ENCODE data around the gene DLG2.
"Not testable (repeated sequence)": the region's sequence is repeated elsewhere in the genome, so short reads cannot be mapped to it uniquely, and the experiment has no call there.

DLG2 gene

DNA sequence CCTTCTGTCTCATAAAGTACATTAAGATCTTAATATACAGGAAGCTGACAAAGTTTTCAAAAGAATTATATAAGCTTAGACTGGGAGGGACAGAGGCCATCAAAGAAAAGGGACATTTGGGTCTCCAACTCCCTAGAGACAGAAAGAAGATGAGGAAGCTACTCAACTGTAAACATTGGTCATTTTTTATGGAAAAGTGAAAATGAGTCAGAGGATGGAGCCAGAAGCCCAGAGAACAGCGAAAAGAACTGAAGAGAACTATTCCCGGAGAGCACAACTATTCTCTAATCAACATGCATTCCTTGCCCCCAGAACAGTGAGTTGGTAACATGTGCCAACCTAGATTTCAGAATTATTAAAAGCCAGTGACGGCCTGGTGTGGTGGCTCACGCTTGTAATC, 779.3 kb downstream of the DLG2 start:
- Histone ChIP-seq H3K4me1 (ENCODE audit: control insufficient read depth, insufficient read depth, low read length) (no peaks in the 10 kb centered on the region), H3K4me3 (ENCODE audit: low read depth, low read length) (no peak overlapping the region), H3K9me3 (ENCODE audit: control insufficient read depth, insufficient read depth, low read depth, low read length) (no peaks in the 10 kb centered on the region), H3K9ac (ENCODE audit: low read length) (no peak overlapping the region), H3K36me3 (ENCODE audit: control insufficient read depth, insufficient read depth, low read length) (no peaks in the 10 kb centered on the region), H3K27me3 (ENCODE audit: control insufficient read depth, insufficient read depth, low read length) (no peaks in the 10 kb centered on the region), H3K27ac (ENCODE audit: low read depth, low read length) (no peak overlapping the region)

DNA sequence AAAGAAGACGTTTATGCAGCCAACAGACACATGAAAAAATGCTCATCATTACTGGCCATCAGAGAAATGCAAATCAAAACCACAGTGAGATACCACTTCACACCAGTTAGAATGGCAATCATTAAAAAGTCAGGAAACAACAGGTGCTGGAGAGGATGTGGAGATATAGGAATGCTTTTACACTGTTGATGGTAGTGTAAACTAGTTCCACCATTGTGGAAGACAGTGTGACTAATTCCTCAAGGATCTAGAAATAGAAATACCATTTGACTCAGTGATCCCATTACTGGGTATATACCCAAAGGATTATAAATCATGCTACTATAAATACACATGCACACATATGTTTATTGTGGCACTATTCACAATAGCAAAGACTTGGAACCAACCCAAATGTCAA, 786.9 kb downstream of the DLG2 start:
- not testable (repeated sequence) for H3K36me3 ChIP-seq (ENCODE audit: control insufficient read depth, insufficient read depth, low read length); H3K27ac ChIP-seq (ENCODE audit: low read depth, low read length); H3K4me3 ChIP-seq (ENCODE audit: low read depth, low read length); H3K9me3 ChIP-seq (ENCODE audit: control insufficient read depth, insufficient read depth, low read depth, low read length); H3K4me1 ChIP-seq (ENCODE audit: control insufficient read depth, insufficient read depth, low read length); H3K27me3 ChIP-seq (ENCODE audit: control insufficient read depth, insufficient read depth, low read length); H3K9ac ChIP-seq (ENCODE audit: low read length)

DNA sequence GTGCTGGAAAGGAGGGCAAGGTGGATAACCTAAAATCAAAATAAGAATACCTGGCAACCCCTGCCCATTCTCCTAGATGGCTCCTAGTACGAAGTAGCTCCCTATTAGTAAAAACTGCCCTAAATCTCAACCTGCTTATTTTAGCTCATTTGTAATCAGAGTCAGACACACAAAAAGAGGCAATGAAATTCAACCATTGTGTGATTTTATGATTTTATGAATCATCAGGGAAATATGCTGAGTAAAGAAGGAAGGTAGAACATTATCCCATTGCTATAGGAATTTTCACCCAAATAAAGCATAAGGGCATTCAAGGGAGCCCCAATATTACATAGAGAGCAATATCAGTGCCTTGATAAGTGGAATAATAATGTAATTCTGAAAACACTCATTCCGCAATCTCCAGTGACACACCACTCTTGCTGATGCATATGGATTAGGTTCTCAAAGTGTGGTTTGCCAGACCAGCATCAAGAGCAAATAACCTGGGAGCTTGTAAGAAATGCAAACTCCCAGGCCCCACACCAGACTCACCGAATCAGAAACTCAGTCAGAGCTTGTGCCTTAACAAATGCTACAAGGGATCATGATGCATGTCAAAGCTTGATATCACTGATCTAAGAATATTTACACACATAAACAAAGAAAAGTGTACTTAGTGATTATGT, 789.6 kb downstream of the DLG2 start:
- H3K4me3 ChIP-seq (ENCODE audit: low read depth, low read length), result no peak overlapping the region
- H3K9ac ChIP-seq (ENCODE audit: low read length), result no peak overlapping the region
- no peaks in the 10 kb centered on the region for H3K9me3 ChIP-seq (ENCODE audit: control insufficient read depth, insufficient read depth, low read depth, low read length)
- H3K4me1 ChIP-seq (ENCODE audit: control insufficient read depth, insufficient read depth, low read length), result no peaks in the 10 kb centered on the region
- H3K27ac ChIP-seq (ENCODE audit: low read depth, low read length), result no peak overlapping the region
- no peaks in the 10 kb centered on the region for H3K27me3 ChIP-seq (ENCODE audit: control insufficient read depth, insufficient read depth, low read length)
- H3K36me3 ChIP-seq (ENCODE audit: control insufficient read depth, insufficient read depth, low read length), result no peaks in the 10 kb centered on the region

DNA sequence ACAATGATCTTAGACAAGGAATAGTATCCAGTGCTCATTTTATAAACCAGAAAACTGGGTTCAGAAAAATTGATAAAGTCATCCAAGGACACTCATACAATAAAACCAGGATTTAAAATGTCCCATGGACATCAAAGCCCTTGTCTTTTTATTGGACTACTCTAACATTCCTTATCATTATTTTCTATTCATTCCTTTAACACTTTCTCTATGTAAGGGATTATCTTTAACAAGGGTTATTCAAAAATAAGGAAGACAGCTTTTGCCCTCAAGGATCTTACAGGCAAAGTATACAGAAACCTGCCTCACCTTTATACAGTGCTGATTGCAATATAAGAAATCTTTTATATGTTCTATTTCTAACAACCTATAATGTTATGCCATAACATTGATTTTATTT, 790.8 kb downstream of the DLG2 start:
- Histone ChIP-seq H3K9ac (ENCODE audit: low read length) (no peak overlapping the region), H3K27me3 (ENCODE audit: control insufficient read depth, insufficient read depth, low read length) (no peaks in the 10 kb centered on the region), H3K27ac (ENCODE audit: low read depth, low read length) (no peak overlapping the region), H3K4me3 (ENCODE audit: low read depth, low read length) (no peak overlapping the region), H3K9me3 (ENCODE audit: control insufficient read depth, insufficient read depth, low read depth, low read length) (no peaks in the 10 kb centered on the region), H3K4me1 (ENCODE audit: control insufficient read depth, insufficient read depth, low read length) (peaks cover 3% of the 10 kb centered on the region; the same call in 1 of the 2 replicates), H3K36me3 (ENCODE audit: control insufficient read depth, insufficient read depth, low read length) (no peaks in the 10 kb centered on the region)

DNA sequence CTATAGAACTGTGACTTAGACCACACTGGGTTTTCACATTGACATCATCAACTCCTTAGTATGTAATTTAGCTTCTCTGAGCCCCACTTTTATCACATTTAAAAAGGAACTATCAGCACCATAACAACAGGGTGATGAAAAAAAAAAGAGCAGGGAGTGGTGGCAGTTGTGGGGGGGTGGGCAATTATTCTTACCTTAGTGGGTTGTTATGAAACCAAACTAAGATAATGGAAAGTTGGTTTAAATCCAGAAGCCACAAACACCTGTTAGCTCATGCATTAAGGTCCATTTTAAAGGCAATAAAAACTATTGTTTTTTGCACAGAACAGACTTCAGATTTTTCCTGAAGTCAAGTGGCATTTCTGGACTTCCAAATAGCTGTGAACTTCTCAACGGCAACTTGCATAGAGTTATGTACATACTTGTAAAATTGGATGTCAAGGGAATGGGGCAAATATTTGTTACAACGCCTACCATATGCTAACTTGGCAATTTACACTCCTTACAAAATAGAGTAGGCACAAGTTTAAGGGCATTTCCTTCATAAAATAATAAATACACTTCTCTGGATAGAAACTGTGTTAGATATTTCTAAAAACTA, 793.6 kb downstream of the DLG2 start:
- no peak overlapping the region for H3K27ac ChIP-seq (ENCODE audit: low read depth, low read length)

DNA sequence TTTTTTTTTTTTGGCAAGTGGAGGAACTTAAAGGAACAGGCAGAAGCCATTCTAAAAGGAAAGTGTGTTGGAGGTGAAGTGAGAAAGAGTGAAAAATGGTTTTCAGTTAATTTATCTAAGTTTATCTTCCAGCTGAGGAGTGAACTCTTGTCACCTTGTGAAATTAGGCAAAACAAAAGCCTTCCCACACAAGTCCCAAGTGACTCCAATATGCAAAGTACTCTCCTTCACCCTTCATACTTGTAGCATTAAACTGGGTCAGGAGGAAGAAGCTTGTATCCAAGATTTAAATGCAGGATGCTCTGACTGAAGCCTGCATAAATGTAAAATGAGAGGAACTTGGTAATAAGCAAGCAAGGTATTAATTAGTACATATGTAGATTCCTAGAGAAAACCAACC, 796.8 kb downstream of the DLG2 start:
- H3K4me1 ChIP-seq (ENCODE audit: control insufficient read depth, insufficient read depth, low read length), result peaks cover 3% of the 10 kb centered on the region; the same call in 1 of the 2 replicates
- no peak overlapping the region for H3K4me3 ChIP-seq (ENCODE audit: low read depth, low read length)
- H3K27me3 ChIP-seq (ENCODE audit: control insufficient read depth, insufficient read depth, low read length), result no peaks in the 10 kb centered on the region
- no peaks in the 10 kb centered on the region for H3K9me3 ChIP-seq (ENCODE audit: control insufficient read depth, insufficient read depth, low read depth, low read length)
- no peak overlapping the region for H3K9ac ChIP-seq (ENCODE audit: low read length)
- H3K27ac ChIP-seq (ENCODE audit: low read depth, low read length), result no peak overlapping the region
- no peaks in the 10 kb centered on the region for H3K36me3 ChIP-seq (ENCODE audit: control insufficient read depth, insufficient read depth, low read length)

More for the DNA sequence above, 793.6 kb downstream of the DLG2 start:
- Histone ChIP-seq H3K36me3 (ENCODE audit: control insufficient read depth, insufficient read depth, low read length) (no peaks in the 10 kb centered on the region), H3K4me1 (ENCODE audit: control insufficient read depth, insufficient read depth, low read length) (peaks cover 3% of the 10 kb centered on the region; the same call in 1 of the 2 replicates), H3K9me3 (ENCODE audit: control insufficient read depth, insufficient read depth, low read depth, low read length) (no peaks in the 10 kb centered on the region), H3K27me3 (ENCODE audit: control insufficient read depth, insufficient read depth, low read length) (no peaks in the 10 kb centered on the region), H3K4me3 (ENCODE audit: low read depth, low read length) (no peak overlapping the region), H3K9ac (ENCODE audit: low read length) (no peak overlapping the region)

DNA sequence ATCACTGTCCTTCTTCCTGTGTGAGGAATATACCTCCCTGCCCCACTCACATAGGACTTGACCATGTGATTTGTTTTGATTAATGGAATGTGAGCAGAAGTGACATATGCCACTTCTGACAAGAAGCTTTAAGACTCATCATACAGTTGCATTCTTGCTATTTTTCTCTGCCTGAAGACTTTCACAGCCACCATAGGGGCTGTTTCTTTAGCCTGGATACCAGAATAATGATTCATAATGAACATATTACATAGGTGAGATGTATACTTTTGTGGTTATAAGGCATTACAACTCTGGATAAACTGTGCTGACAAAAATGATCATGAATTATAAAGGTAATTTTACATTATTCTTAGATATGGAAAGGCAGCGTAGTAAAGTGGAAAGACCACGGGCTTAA, 798.0 kb downstream of the DLG2 start:
- Histone ChIP-seq H3K4me1 (ENCODE audit: control insufficient read depth, insufficient read depth, low read length) (peaks cover 3% of the 10 kb centered on the region; the same call in 1 of the 2 replicates), H3K9me3 (ENCODE audit: control insufficient read depth, insufficient read depth, low read depth, low read length) (no peaks in the 10 kb centered on the region), H3K27me3 (ENCODE audit: control insufficient read depth, insufficient read depth, low read length) (no peaks in the 10 kb centered on the region), H3K4me3 (ENCODE audit: low read depth, low read length) (no peak overlapping the region), H3K9ac (ENCODE audit: low read length) (no peak overlapping the region), H3K27ac (ENCODE audit: low read depth, low read length) (no peak overlapping the region), H3K36me3 (ENCODE audit: control insufficient read depth, insufficient read depth, low read length) (no peaks in the 10 kb centered on the region)

DNA sequence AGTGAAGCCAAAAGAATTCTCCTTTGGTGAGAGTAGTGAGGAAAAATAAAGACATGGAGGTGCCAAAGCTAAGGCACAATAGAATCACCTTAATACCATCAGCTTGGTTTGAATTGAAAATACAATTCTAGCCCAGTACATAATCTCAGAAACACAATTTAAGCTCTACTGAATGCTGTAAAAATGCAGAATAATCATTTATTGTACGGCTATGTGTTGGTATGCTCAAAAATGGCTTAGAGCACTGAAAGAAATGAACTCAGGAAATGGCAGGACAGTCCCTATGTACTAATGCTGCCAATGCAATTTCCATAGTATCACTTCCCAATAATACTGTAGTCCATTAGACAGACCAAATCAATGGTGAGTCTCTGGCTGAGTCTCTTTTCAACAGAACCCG, 798.5 kb downstream of the DLG2 start:
- Histone ChIP-seq H3K4me1 (ENCODE audit: control insufficient read depth, insufficient read depth, low read length) (peaks cover 3% of the 10 kb centered on the region; the same call in 1 of the 2 replicates), H3K27ac (ENCODE audit: low read depth, low read length) (no peak overlapping the region), H3K27me3 (ENCODE audit: control insufficient read depth, insufficient read depth, low read length) (no peaks in the 10 kb centered on the region), H3K9ac (ENCODE audit: low read length) (no peak overlapping the region), H3K9me3 (ENCODE audit: control insufficient read depth, insufficient read depth, low read depth, low read length) (no peaks in the 10 kb centered on the region), H3K36me3 (ENCODE audit: control insufficient read depth, insufficient read depth, low read length) (no peaks in the 10 kb centered on the region), H3K4me3 (ENCODE audit: low read depth, low read length) (no peak overlapping the region)

DNA sequence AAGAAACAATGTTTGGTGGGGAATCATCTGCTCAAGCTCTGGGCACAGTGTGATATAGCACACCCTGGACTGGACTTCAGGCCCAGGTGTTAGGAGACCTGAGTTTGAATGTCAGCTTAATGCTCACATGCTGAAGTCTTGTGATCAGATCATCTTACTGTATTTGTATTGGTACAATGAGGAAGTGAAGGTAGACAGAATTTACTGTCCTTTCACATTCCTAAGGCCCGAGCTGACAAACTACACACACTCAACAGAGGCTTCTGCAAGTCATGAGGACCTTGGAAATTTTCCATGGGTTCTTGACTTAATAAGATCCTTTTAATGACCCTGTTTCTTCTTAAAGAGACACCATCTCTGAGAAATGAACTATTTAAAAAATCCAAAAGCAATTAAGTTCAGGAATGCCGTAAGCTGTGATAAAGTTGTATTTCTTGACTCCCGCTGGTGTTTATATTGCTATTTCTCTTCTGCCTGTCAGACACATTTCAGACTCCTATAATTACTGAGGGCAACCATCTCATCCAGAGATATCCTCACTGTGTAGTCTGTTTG, 802.0 kb downstream of the DLG2 start:
- no peak overlapping the region for H3K9ac ChIP-seq (ENCODE audit: low read length)
- no peaks in the 10 kb centered on the region for H3K27me3 ChIP-seq (ENCODE audit: control insufficient read depth, insufficient read depth, low read length)
- no peak overlapping the region for H3K4me3 ChIP-seq (ENCODE audit: low read depth, low read length)
- no peak overlapping the region for H3K27ac ChIP-seq (ENCODE audit: low read depth, low read length)
- H3K9me3 ChIP-seq (ENCODE audit: control insufficient read depth, insufficient read depth, low read depth, low read length), result no peaks in the 10 kb centered on the region
- H3K4me1 ChIP-seq (ENCODE audit: control insufficient read depth, insufficient read depth, low read length), result no peaks in the 10 kb centered on the region
- H3K36me3 ChIP-seq (ENCODE audit: control insufficient read depth, insufficient read depth, low read length), result no peaks in the 10 kb centered on the region

DNA sequence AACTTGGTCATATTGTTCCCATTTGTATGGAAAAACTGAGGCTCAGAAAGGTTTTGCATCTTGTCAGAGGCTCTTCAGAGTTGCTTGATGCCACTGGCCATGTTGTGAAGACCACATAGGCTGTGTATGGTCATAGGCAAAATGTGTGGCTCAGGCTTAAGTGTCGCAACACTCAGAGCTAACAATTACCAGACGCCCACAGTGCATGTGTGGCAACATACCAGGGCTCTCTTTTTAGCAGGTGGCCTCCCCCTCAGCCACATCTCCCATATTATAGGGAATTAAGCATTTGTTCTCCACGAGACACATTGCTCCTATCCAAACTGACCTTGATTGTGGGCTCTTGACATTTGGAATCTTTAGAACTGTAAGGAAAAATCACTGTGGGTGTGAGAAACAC, 802.5 kb downstream of the DLG2 start:
- Histone ChIP-seq H3K27me3 (ENCODE audit: control insufficient read depth, insufficient read depth, low read length) (no peaks in the 10 kb centered on the region), H3K4me1 (ENCODE audit: control insufficient read depth, insufficient read depth, low read length) (no peaks in the 10 kb centered on the region), H3K9me3 (ENCODE audit: control insufficient read depth, insufficient read depth, low read depth, low read length) (no peaks in the 10 kb centered on the region), H3K4me3 (ENCODE audit: low read depth, low read length) (no peak overlapping the region), H3K9ac (ENCODE audit: low read length) (no peak overlapping the region), H3K36me3 (ENCODE audit: control insufficient read depth, insufficient read depth, low read length) (no peaks in the 10 kb centered on the region), H3K27ac (ENCODE audit: low read depth, low read length) (no peak overlapping the region)

DNA sequence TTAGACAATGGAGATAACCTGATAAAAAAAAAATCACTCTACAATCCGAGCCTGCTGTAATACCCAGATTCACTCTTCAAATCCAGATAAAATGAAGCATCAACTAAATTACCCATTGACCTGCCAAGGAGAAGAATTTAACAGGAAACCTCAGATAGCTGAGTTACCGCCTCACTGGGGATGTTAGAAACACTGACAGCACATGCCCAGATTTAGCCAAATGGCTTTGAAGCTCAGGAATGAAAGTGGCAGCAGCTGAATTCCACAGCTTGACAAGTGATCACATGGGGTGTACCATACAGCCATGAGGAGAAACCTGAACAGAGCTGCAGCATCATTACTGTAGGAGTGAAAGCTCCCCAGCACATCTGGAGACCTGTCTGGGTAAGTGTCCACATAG, 807.6 kb downstream of the DLG2 start:
- no peak overlapping the region for H3K27ac ChIP-seq (ENCODE audit: low read depth, low read length)
- no peaks in the 10 kb centered on the region for H3K9me3 ChIP-seq (ENCODE audit: control insufficient read depth, insufficient read depth, low read depth, low read length)
- no peak overlapping the region for H3K9ac ChIP-seq (ENCODE audit: low read length)
- H3K4me3 ChIP-seq (ENCODE audit: low read depth, low read length), result no peak overlapping the region
- H3K27me3 ChIP-seq (ENCODE audit: control insufficient read depth, insufficient read depth, low read length), result no peaks in the 10 kb centered on the region
- no peaks in the 10 kb centered on the region for H3K36me3 ChIP-seq (ENCODE audit: control insufficient read depth, insufficient read depth, low read length)
- H3K4me1 ChIP-seq (ENCODE audit: control insufficient read depth, insufficient read depth, low read length), result no peaks in the 10 kb centered on the region

Measured in HUES6 (cell line).